Ammon's horn (tissue), 1 donor: Measurements from ENCODE around the gene NRG4.
A peak's percentile ranks its signal among the peaks of the same experiment; 100 is the strongest.
"Not testable (repeated sequence)": the region's sequence is repeated elsewhere in the genome, so short reads cannot be mapped to it uniquely, and the experiment has no call there.

ENCODE experiments used
- DNase-seq: peaks from one replicate; pipeline ENCODE4 v3.0.0-alpha.2; 2016; ENCODE audit warnings: low spot score

NRG4 gene

GRCh38 chr15:75926931-75927330 lies 85.3 kb downstream of the NRG4 start:
- no peak for DNase-seq

- no peak for DNase-seq
These were observed 86.8 kb downstream of the NRG4 start for GRCh38 chr15:75925440-75925839.

GRCh38 chr15:75924576-75924975 lies 87.6 kb downstream of the NRG4 start:
- no peak for DNase-seq

GRCh38 chr15:75923756-75924155 lies 88.5 kb downstream of the NRG4 start:
- no peak for DNase-seq

GRCh38 chr15:75921732-75922703 lies 90.2 kb downstream of the NRG4 start:
- no peak for DNase-seq

GRCh38 chr15:75920079-75920478 lies 92.1 kb downstream of the NRG4 start:
- no peak for DNase-seq

- no peak for DNase-seq
These were observed 94.1 kb downstream of the NRG4 start for GRCh38 chr15:75918135-75918534.

- DNase-seq, result no peak
These were observed 95.2 kb downstream of the NRG4 start for GRCh38 chr15:75916978-75917377.

GRCh38 chr15:75910355-75910754 lies 101.9 kb downstream of the NRG4 start:
- DNase-seq, result not testable (repeated sequence)

- no peak for DNase-seq
These were observed 107.0 kb downstream of the NRG4 start for GRCh38 chr15:75905231-75905630.

GRCh38 chr15:75903331-75904239 lies 108.6 kb downstream of the NRG4 start, which contains the start of gene FBXO22:
Gene FBXO22 (plus strand): TSS chr15:75903878. CDS start chr15:75903964, 86 bp downstream.
- peak; percentile 91 for DNase-seq

GRCh38 chr15:75902129-75902557 lies 110.1 kb downstream of the NRG4 start:
- DNase-seq, result no peak

- DNase-seq, result no peak
These were observed 111.6 kb downstream of the NRG4 start for GRCh38 chr15:75900577-75900976.

- peak; percentile 16 for DNase-seq
These were observed 116.5 kb downstream of the NRG4 start for GRCh38 chr15:75895731-75896130.

GRCh38 chr15:75891895-75892294 lies 120.3 kb downstream of the NRG4 start:
- DNase-seq, result no peak
